ENCODE measurements around the gene CSNK1A1L. TPM values are rescaled to one million over a fixed set of nuclear protein-coding genes. Genes with fewer than 3 reads are reported as not detected.

Gene CSNK1A1L
- total and polyA plus RNA-seq, 2 of the 13 experiments (the other 11 are each of a cell fraction or from before 2014, with no cell fraction given): not detected

GRCh38 chr13:37072024-37072423 lies 33.4 kb downstream of the CSNK1A1L start:
- no peaks in the 10 kb centered on the region for H3K79me2 ChIP-seq (ENCODE audit: insufficient read depth, low read length)
- no TSS peak for BruUV-seq (replicated peaks)
- no peaks in the 10 kb centered on the region for H4K20me1 ChIP-seq (ENCODE audit: insufficient read depth, low read length)
- TF ChIP-seq STAT6 (CRISPR knock-in tag; IDR thresholded peaks at IDR 0.05; ENCODE audit: borderline replicate concordance): no peak
- no peak for TF ChIP-seq SOX13 (IDR thresholded peaks at IDR 0.05)
- TF ChIP-seq SOX13 (CRISPR knock-in tag; conservative IDR thresholded peaks at IDR 0.05 in 1 of 2, IDR thresholded peaks at IDR 0.05 in 1 of 2): no peak
- TF ChIP-seq FOXO1 (CRISPR knock-in tag; IDR thresholded peaks at IDR 0.05): no peak
- TF ChIP-seq E2F5 (CRISPR knock-in tag; conservative IDR thresholded peaks at IDR 0.05): no peak
- TF ChIP-seq AHDC1 (CRISPR knock-in tag; IDR thresholded peaks at IDR 0.05; ENCODE audit: borderline replicate concordance): no peak
- TF ChIP-seq GMEB2 (CRISPR knock-in tag; IDR thresholded peaks at IDR 0.05; ENCODE audit: low read depth): no peak
- TF ChIP-seq ZNF720 (CRISPR knock-in tag; IDR thresholded peaks at IDR 0.05): no peak
- TF ChIP-seq ZNF180 (CRISPR knock-in tag; IDR thresholded peaks at IDR 0.05; ENCODE audit: borderline replicate concordance, low read depth): no peak
- no peak for TF ChIP-seq IRF1 (CRISPR knock-in tag; IDR thresholded peaks at IDR 0.05; ENCODE audit: low read depth)
- TF ChIP-seq KLF6 (CRISPR knock-in tag; IDR thresholded peaks at IDR 0.05): no peak
- TF ChIP-seq ZNF24 (IDR thresholded peaks at IDR 0.05): no peak
- no peak for TF ChIP-seq ZNF563 (CRISPR knock-in tag; IDR thresholded peaks at IDR 0.05)
- peaks cover 0 to 11% of the 10 kb centered on the region in 2 experiments; a peak in 1 of 5 replicates for H3K27me3 ChIP-seq (ENCODE audit: control insufficient read depth in 1 of 2, insufficient read depth in 2 of 2, low read length in 2 of 2)
- no peaks in the 10 kb centered on the region for H3K9me3 ChIP-seq (ENCODE audit: low read length)
- in situ Hi-C loops (cut with HindIII; ENCODE audit: extremely low pct_ligation_motif_present, low pct_unique_long_range_greater_than_20kb): no loop called here
- H3K9ac ChIP-seq (ENCODE audit: insufficient read depth, low read depth, low read length): no peak overlapping the region
- no peak overlapping the region for H2AFZ ChIP-seq (ENCODE audit: low read length)
- POLR2A ChIA-PET: no interaction called here
- DNase-seq (ENCODE audit: low spot score) (no peak), ATAC-seq (no peak), FAIRE-seq (no peak)
- H3K4me1 ChIP-seq (ENCODE audit: insufficient read depth, low read length): peaks cover 15% of the 10 kb centered on the region
- WGBS (ENCODE audit: low lambda C conversion rate): 4% methylated on average over 4 of the region's 4 CpGs
- CTCF ChIA-PET (ENCODE audit: low intra/inter-chr PET ratio, low total read pairs): no interaction called here
- intact Hi-C loops (cut with micrococcal nuclease; ENCODE audit: unreplicated experiment): loop anchor here (5.0 kb wide), 1 partner anchor 1510 kb away; no protein-coding TSS in a partner anchor
- H3K27ac ChIP-seq (ENCODE audit: extremely low read length, insufficient read depth, low read length): no peak overlapping the region
- H3K4me2 ChIP-seq (ENCODE audit: low read depth, low read length): no peak overlapping the region
- no peaks in the 10 kb centered on the region for H3K36me3 ChIP-seq (replicated peaks in 1 of 2; ENCODE audit: control insufficient read depth in 1 of 2, insufficient read depth in 2 of 2, low read length in 2 of 2)
- no peak overlapping the region for H3K4me3 ChIP-seq (replicated peaks in 1 of 3; ENCODE audit: insufficient read depth in 1 of 3, low read depth in 2 of 3, low read length in 3 of 3)
